Measurements from ENCODE around the gene FGFR2.

The FGFR2 gene

GRCh38 chr10:121640266-121640665 is 42.0 kb upstream of the FGFR2 start:
- Histone ChIP-seq H3K4me2 (no peak overlapping the region), H3K27ac (no peak overlapping the region), H3K4me3 (IDR thresholded peaks at IDR 0.05; ENCODE audit: insufficient read depth, low read depth, low read length) (no peak overlapping the region), H4K20me1 (ENCODE audit: insufficient read depth) (no peaks in the 10 kb centered on the region), H3K79me2 (ENCODE audit: insufficient read depth, low read depth) (no peaks in the 10 kb centered on the region), H3K9ac (no peak overlapping the region), H3K27me3 (ENCODE audit: insufficient read depth, low read depth) (no peaks in the 10 kb centered on the region), H3K36me3 (ENCODE audit: insufficient read depth) (no peaks in the 10 kb centered on the region), H3K4me1 (ENCODE audit: low read depth, poor library complexity, severe bottlenecking) (no peaks in the 10 kb centered on the region), H2AFZ (ENCODE audit: low read depth) (no peak overlapping the region)
- TF ChIP-seq CTCF (conservative IDR thresholded peaks at IDR 0.05; ENCODE audit: low read depth, low read length), result no peak

- no peaks in the 10 kb centered on the region for H3K36me3 ChIP-seq (ENCODE audit: insufficient read depth)
Measured at GRCh38 chr10:121639416-121639815, 41.2 kb upstream of the FGFR2 start.

DNA sequence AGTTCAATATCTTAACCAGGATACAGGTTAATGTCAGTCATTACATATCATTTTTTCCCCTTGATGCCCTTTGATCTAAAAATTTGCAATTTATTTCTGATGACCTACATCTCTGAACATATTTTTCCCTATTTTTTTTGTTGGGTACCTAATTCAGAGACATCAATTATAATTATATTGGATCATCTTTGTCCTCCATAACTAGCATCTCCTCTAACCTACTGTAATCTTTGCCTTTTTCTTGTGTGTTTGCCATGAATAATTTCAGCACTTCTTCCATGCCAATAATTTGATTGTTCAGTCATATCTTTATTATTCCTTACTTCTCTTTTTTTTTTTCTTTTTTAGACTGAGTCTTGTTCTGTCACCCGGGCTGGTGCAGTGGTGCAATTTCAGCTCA is 39.2 kb upstream of the FGFR2 start:
- no peaks in the 10 kb centered on the region for H3K79me2 ChIP-seq (ENCODE audit: insufficient read depth, low read depth)
- no peak overlapping the region for H3K4me2 ChIP-seq
- no peaks in the 10 kb centered on the region for H3K36me3 ChIP-seq (ENCODE audit: insufficient read depth)
- H3K27ac ChIP-seq, result no peak overlapping the region
- no peaks in the 10 kb centered on the region for H3K4me1 ChIP-seq (ENCODE audit: low read depth, poor library complexity, severe bottlenecking)
- no peak overlapping the region for H3K4me3 ChIP-seq (IDR thresholded peaks at IDR 0.05; ENCODE audit: insufficient read depth, low read depth, low read length)
- TF ChIP-seq CTCF (conservative IDR thresholded peaks at IDR 0.05; ENCODE audit: low read depth, low read length), result no peak
- no peaks in the 10 kb centered on the region for H3K27me3 ChIP-seq (ENCODE audit: insufficient read depth, low read depth)
- H4K20me1 ChIP-seq (ENCODE audit: insufficient read depth), result no peaks in the 10 kb centered on the region
- no peak overlapping the region for H2AFZ ChIP-seq (ENCODE audit: low read depth)
- H3K9ac ChIP-seq, result no peak overlapping the region

More at GRCh38 chr10:121639416-121639815, 41.2 kb upstream of the FGFR2 start:
- Histone ChIP-seq H3K27me3 (ENCODE audit: insufficient read depth, low read depth) (no peaks in the 10 kb centered on the region), H3K79me2 (ENCODE audit: insufficient read depth, low read depth) (no peaks in the 10 kb centered on the region), H2AFZ (ENCODE audit: low read depth) (no peak overlapping the region), H3K27ac (no peak overlapping the region), H3K4me2 (no peak overlapping the region), H4K20me1 (ENCODE audit: insufficient read depth) (no peaks in the 10 kb centered on the region), H3K9ac (no peak overlapping the region), H3K4me1 (ENCODE audit: low read depth, poor library complexity, severe bottlenecking) (no peaks in the 10 kb centered on the region), H3K4me3 (IDR thresholded peaks at IDR 0.05; ENCODE audit: insufficient read depth, low read depth, low read length) (no peak overlapping the region)
- no peak for TF ChIP-seq CTCF (conservative IDR thresholded peaks at IDR 0.05; ENCODE audit: low read depth, low read length)

- H3K27ac ChIP-seq, result no peak overlapping the region
- H3K4me1 ChIP-seq (ENCODE audit: low read depth, poor library complexity, severe bottlenecking), result no peaks in the 10 kb centered on the region
- no peaks in the 10 kb centered on the region for H3K27me3 ChIP-seq (ENCODE audit: insufficient read depth, low read depth)
- H3K36me3 ChIP-seq (ENCODE audit: insufficient read depth), result no peaks in the 10 kb centered on the region
- H4K20me1 ChIP-seq (ENCODE audit: insufficient read depth), result no peaks in the 10 kb centered on the region
- no peak overlapping the region for H3K4me2 ChIP-seq
- H3K79me2 ChIP-seq (ENCODE audit: insufficient read depth, low read depth), result no peaks in the 10 kb centered on the region
- H3K4me3 ChIP-seq (IDR thresholded peaks at IDR 0.05; ENCODE audit: insufficient read depth, low read depth, low read length), result no peak overlapping the region
- no peak for TF ChIP-seq CTCF (conservative IDR thresholded peaks at IDR 0.05; ENCODE audit: low read depth, low read length)
- no peak overlapping the region for H3K9ac ChIP-seq
- H2AFZ ChIP-seq (ENCODE audit: low read depth), result no peak overlapping the region
Measured at GRCh38 chr10:121633056-121633455, 34.8 kb upstream of the FGFR2 start.
